PC-9 (cell line): ENCODE data around the gene N4BP2L2. TPM values are rescaled to one million over a fixed set of nuclear protein-coding genes. Genes with fewer than 3 reads are reported as not detected.

Experiments
- BruUV-seq: library from RNA; stranded (reverse); fragments of 400-500 nt; replicated peaks from 2 replicates; lab custom pipeline; 2021; lab: Mats Ljungman, UMichigan
- CTCF ChIA-PET: fragments of 300-600 bp; sonication (Branson Sonifier 250); formaldehyde crosslinking; loops from one replicate; lab custom pipeline; 2022; ENCODE audit warnings: antibody characterized with exemption; lab: Charles Lee
- POLR2A ChIA-PET: fragments of 300-600 bp; sonication (Branson Sonifier 250); formaldehyde crosslinking; loops from one replicate; lab custom pipeline; 2022; ENCODE audit warnings: antibody characterized with exemption; ENCODE audit not compliant: unreplicated experiment; lab: Charles Lee
- DNase-seq, 2 experiments: peaks; one replicate each; pipeline versions ENCODE4 v3.0.0 to v3.0.0-alpha.2; 2015 to 2022; ENCODE audit warnings: mixed read lengths in 1 of 2
- H2AFZ ChIP-seq: fragments of 200-600 bp; sonication (generic); 2 replicates; pipeline ENCODE4 v1.8.1; 2017; ENCODE audit warnings: antibody characterized with exemption
- H3F3A ChIP-seq: fragments of 200-600 bp; sonication (generic); 2 replicates; pipeline ENCODE4 v1.8.1; 2017; ENCODE audit warnings: antibody characterized with exemption, mild to moderate bottlenecking, low read depth; ENCODE audit not compliant: insufficient read depth
- H3K27ac ChIP-seq: fragments of 200-600 bp; sonication (generic); 2 replicates; pipeline ENCODE4 v1.6.1; 2016; ENCODE audit warnings: mixed run types
- H3K27me3 ChIP-seq: fragments of 200-600 bp; sonication (generic); 2 replicates; pipeline ENCODE4 v1.6.1; 2016; ENCODE audit warnings: low read depth, mixed run types; ENCODE audit not compliant: insufficient read depth
- H3K36me3 ChIP-seq: fragments of 200-600 bp; sonication (generic); 2 replicates; pipeline ENCODE4 v1.6.1; 2016; ENCODE audit warnings: low read depth, mixed run types
- H3K4me1 ChIP-seq: fragments of 200-600 bp; sonication (generic); replicated peaks from 2 replicates; pipeline ENCODE4 v1.6.1; 2016; ENCODE audit warnings: mixed run types; ENCODE audit not compliant: insufficient read depth
- H3K4me2 ChIP-seq: fragments of 200-600 bp; sonication (generic); 2 replicates; pipeline ENCODE4 v1.6.1; 2017; ENCODE audit warnings: mixed run types
- H3K4me3 ChIP-seq: fragments of 200-600 bp; sonication (generic); 2 replicates; pipeline ENCODE4 v1.6.1; 2016; ENCODE audit warnings: mixed run types
- H3K79me2 ChIP-seq: fragments of 200-600 bp; sonication (generic); 2 replicates; pipeline ENCODE4 v1.6.1; 2017; ENCODE audit warnings: low read depth, mixed run types
- H3K9me2 ChIP-seq: fragments of 200-600 bp; sonication (generic); 2 replicates; pipeline ENCODE4 v1.8.1; 2017; ENCODE audit warnings: mild to moderate bottlenecking; ENCODE audit not compliant: insufficient read depth
- H3K9me3 ChIP-seq: fragments of 200-600 bp; sonication (generic); 2 replicates; pipeline ENCODE4 v1.8.1; 2016; ENCODE audit warnings: low read depth; ENCODE audit not compliant: insufficient read depth
- H4K20me1 ChIP-seq: fragments of 200-600 bp; sonication (generic); 2 replicates; pipeline ENCODE4 v1.8.1; 2017; ENCODE audit not compliant: insufficient read depth
- EZH2 ChIP-seq: fragments of 200-600 bp; sonication (generic); IDR thresholded peaks from 2 replicates; pipeline ENCODE4 v1.8.0; 2017; ENCODE audit warnings: antibody characterized with exemption, low read depth
- intact Hi-C: fragments of 100-400 bp; cut with micrococcal nuclease; formaldehyde crosslinking; loops from one replicate; pipeline ENCODE4 v1.10.0; 2022; ENCODE audit not compliant: unreplicated experiment
- total RNA-seq: library from RNA; stranded (reverse); gene quantifications from 2 replicates; pipeline ENCODE4 v1.2.3, GENCODE V29; 2021
- TF ChIP-seq, protein P1 (sequence below): fragments of 200-600 bp; sonication (generic); conservative IDR thresholded peaks from 2 replicates; pipeline ENCODE4 v1.6.1; 2017; ENCODE audit warnings: mixed run types, antibody characterized with exemption, mild to moderate bottlenecking, moderate library complexity

Gene N4BP2L2
- total RNA-seq, 1 experiment from 2014 or later = 81.3 TPM

DNA sequence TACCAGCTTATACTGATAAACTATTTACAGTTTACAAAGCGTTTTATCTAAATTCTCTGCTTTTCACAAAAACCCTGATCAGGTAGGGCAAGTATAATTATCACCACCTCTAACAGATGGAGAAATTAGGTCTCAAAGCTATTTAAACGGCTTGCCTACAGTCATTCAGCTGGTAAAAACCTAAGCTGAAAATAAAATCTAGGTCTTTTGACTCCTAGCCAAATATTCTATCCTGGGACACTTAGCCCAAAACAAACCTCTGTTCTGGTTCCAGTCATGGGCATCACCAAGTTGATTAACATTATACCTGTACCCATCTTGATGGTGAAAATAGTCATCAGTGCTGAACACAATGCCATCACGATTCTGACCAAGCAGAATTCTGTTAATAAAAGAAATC lies 11.4 kb downstream of the N4BP2L2 start:
- no peaks in the 10 kb centered on the region for H3F3A ChIP-seq
- no peak for DNase-seq
- TF ChIP-seq EZH2 = no peak
- TF ChIP-seq, protein P1, sequence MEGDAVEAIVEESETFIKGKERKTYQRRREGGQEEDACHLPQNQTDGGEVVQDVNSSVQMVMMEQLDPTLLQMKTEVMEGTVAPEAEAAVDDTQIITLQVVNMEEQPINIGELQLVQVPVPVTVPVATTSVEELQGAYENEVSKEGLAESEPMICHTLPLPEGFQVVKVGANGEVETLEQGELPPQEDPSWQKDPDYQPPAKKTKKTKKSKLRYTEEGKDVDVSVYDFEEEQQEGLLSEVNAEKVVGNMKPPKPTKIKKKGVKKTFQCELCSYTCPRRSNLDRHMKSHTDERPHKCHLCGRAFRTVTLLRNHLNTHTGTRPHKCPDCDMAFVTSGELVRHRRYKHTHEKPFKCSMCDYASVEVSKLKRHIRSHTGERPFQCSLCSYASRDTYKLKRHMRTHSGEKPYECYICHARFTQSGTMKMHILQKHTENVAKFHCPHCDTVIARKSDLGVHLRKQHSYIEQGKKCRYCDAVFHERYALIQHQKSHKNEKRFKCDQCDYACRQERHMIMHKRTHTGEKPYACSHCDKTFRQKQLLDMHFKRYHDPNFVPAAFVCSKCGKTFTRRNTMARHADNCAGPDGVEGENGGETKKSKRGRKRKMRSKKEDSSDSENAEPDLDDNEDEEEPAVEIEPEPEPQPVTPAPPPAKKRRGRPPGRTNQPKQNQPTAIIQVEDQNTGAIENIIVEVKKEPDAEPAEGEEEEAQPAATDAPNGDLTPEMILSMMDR = no peak
- ChIA-PET CTCF (no interaction called here), POLR2A (no interaction called here)
- H2AFZ ChIP-seq = no peak overlapping the region
- no peaks in the 10 kb centered on the region for H3K9me3 ChIP-seq
- peaks cover 41% of the 10 kb centered on the region for H4K20me1 ChIP-seq
- H3K79me2 ChIP-seq = peaks cover 63% of the 10 kb centered on the region
- H3K4me3 ChIP-seq = no peak overlapping the region
- intact Hi-C loops = no loop called here
- no peak overlapping the region for H3K27ac ChIP-seq
- peaks cover 18% of the 10 kb centered on the region; the same call in 1 of the 2 replicates for H3K36me3 ChIP-seq
- BruUV-seq = no TSS peak
- H3K27me3 ChIP-seq = no peaks in the 10 kb centered on the region
- H3K4me2 ChIP-seq = no peak overlapping the region
- H3K4me1 ChIP-seq = 0 out of 2 replicates have a peak, but pooled peaks cover 2% of the 10 kb centered on the region
- no peaks in the 10 kb centered on the region; the same call in 1 of the 2 replicates for H3K9me2 ChIP-seq

- intact Hi-C loops = no loop called here
- Histone ChIP-seq H4K20me1 (peaks cover 30% of the 10 kb centered on the region), H3K9me3 (no peaks in the 10 kb centered on the region), H3F3A (no peaks in the 10 kb centered on the region), H3K27ac (no peak overlapping the region), H3K36me3 (0 out of 2 replicates have a peak, but pooled peaks cover 16% of the 10 kb centered on the region), H2AFZ (no peak overlapping the region), H3K9me2 (no peaks in the 10 kb centered on the region), H3K4me3 (no peak overlapping the region), H3K27me3 (no peaks in the 10 kb centered on the region), H3K4me1 (no peaks in the 10 kb centered on the region), H3K79me2 (peaks cover 57% of the 10 kb centered on the region), H3K4me2 (no peak overlapping the region)
- CTCF ChIA-PET = no interaction called here
- no TSS peak for BruUV-seq
- POLR2A ChIA-PET = no interaction called here
- no peak for TF ChIP-seq EZH2
- TF ChIP-seq, protein P1 = no peak
- DNase-seq = no peak
Observed at GRCh38 chr13:32525766-32526165, 12.8 kb downstream of the N4BP2L2 start.

DNA sequence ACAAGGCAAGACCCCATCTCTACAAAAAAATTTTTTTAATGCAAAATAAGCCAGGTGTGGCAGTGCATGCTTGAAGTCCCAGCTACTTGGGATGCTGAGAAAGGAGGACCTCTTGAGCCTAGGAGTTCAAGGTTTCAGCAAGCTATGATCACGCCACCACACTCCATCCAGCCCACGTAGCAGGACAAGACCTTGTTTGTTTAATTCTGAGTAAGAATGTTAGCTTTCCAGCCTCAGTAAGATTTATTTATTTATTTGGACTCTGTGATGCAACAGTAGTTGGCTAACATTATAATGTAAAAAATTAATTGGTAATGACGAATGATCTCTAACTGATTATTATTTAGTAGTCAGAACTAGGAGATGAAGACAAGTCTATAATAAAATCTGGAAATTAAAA lies 23.3 kb downstream of the N4BP2L2 start:
- peaks cover 33% of the 10 kb centered on the region for H3K36me3 ChIP-seq
- no peak overlapping the region for H3K27ac ChIP-seq
- TF ChIP-seq, protein P1 = no peak
- no peak for TF ChIP-seq EZH2
- H3K79me2 ChIP-seq = no peaks in the 10 kb centered on the region
- no peak for DNase-seq
- H3K27me3 ChIP-seq = no peaks in the 10 kb centered on the region
- no TSS peak for BruUV-seq
- H3K4me1 ChIP-seq = no peaks in the 10 kb centered on the region
- CTCF ChIA-PET = no interaction called here
- no peaks in the 10 kb centered on the region for H3F3A ChIP-seq
- no peak overlapping the region for H3K4me2 ChIP-seq
- H4K20me1 ChIP-seq = peaks cover 20% of the 10 kb centered on the region; the same call in 1 of the 2 replicates
- POLR2A ChIA-PET = interaction anchor here (0.6 kb wide), 1 partner anchor 24 kb away, joined by 7 read pairs; no protein-coding TSS in a partner anchor
- no peaks in the 10 kb centered on the region for H3K9me3 ChIP-seq
- no peaks in the 10 kb centered on the region for H3K9me2 ChIP-seq
- H3K4me3 ChIP-seq = no peak overlapping the region
- intact Hi-C loops = no loop called here
- no peak overlapping the region for H2AFZ ChIP-seq
